ENCODE results near the gene TMEM131.

Gene TMEM131

DNA sequence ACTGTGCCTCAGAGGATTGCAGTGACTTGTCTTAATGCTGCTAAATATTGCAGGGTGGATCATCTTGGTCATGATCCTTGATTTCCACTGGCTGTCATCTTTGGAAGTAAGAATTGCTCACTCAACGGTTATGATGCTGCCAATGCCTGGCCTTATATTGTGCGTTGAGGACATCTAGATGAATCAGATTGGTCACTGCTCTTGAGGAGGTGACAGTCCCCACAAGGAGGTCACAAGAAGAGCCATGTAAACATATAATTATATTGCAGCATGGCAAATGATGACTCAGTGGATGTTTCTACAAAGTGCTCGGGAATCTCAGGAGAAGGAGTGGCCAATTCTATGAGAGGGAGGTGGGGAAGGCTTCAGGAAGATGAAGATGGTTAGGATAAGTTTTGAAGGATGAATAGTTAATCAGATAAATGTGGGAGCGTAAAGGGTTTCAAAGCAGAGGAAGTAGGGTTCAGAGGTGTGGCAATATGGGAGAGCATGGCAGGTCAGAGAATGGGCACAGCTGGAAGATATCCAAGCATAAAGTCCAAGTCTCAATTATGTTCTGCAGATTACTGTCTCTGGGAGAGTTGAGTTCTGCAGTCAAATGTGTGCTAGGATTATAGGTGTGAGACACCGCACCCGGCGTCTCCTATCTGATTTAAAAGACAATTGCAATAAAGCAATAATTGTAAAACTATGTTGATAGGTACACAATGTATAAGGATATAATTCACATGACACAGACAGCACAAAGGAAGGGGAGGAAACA, 21.3 kb upstream of the TMEM131 start:
- no peak for DNase-seq

DNA sequence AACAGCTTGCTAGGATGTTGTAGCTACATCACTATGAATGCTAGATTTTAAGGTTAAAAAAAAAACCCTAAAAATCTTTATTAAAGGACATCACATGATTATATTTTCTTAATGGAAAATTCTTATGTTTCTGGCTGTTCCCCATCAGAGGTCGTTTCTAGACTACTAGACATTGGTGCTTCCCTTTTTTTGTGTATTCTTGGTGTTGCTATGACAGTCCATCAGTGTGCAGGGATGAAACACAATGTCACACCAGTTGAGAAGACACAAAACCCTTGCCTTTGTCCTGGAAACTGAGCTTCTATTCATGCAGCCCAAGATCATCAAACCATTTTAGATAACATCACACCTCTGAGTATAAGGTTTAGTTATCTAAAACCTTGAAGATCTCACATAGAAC, 19.9 kb upstream of the TMEM131 start:
- DNase-seq, result no peak

DNA sequence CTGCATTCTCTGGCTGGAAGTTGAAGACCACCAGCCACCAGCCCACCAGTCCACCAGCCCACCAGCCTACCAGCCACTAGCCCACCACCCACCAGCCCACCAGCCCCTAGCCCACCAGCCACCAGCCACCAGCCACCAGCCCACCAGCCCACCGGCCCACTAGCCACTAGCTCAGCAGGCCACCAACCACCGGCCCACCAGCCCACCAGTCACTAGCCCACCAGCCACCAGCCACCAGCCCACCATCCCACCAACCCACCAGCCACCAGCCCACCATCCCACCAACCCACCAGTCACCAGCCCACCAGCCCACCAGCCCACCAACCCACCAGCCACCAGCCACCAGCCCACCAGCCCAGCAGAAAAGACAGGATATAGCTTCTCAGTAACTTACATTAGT, 18.6 kb upstream of the TMEM131 start:
- DNase-seq, result no peak

DNA sequence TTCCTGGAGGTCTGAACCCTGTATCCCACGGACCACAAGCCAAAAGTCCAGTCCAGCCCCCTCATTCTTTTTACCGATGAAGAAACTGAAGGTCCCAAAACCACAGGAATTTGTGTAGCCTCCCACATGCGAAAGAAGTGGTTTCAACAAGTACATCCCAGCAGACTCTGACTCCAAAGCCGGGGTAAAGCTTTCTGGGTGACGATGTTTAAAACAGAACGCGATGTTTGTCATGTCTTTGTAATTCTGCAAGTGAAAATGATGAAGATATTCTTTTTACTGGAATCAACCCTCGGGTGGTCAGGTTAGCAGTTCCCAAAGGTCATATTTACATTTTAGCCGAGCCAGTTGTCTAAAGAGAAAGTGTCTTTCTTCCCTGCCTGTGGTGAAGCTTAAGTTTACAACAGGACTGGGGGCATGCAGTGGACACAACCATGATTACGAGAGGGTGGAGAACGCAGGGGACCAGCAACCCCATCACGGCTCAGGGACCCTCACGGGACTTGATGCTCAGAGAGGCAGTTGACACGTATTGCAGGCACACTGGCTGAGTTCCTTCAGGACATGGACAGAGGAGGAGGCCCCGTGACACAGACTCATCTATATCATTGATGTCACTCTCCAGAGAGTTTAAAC, 17.8 kb upstream of the TMEM131 start:
- DNase-seq, result no peak

DNA sequence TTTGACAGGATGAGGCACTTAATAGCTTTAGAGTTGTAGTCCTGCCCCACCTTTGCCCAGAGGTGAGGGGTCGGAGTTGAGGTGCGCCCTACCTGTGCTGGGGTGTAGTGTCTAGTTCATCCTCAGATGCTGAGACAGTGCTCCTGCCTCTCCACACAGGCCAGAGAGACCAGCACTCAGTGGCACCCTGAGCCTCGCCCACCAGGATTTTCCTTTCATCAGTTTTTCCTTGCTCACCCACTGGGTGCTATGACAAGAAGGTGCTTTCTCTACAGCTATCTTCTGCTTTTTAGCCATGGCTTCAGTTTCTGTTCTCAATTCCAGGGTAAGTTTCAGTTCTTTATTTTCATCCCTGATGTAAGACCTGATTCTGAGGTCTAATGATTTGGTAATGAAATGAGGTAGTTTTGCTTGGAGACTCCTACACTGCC, 16.8 kb upstream of the TMEM131 start:
- DNase-seq, result no peak

DNA sequence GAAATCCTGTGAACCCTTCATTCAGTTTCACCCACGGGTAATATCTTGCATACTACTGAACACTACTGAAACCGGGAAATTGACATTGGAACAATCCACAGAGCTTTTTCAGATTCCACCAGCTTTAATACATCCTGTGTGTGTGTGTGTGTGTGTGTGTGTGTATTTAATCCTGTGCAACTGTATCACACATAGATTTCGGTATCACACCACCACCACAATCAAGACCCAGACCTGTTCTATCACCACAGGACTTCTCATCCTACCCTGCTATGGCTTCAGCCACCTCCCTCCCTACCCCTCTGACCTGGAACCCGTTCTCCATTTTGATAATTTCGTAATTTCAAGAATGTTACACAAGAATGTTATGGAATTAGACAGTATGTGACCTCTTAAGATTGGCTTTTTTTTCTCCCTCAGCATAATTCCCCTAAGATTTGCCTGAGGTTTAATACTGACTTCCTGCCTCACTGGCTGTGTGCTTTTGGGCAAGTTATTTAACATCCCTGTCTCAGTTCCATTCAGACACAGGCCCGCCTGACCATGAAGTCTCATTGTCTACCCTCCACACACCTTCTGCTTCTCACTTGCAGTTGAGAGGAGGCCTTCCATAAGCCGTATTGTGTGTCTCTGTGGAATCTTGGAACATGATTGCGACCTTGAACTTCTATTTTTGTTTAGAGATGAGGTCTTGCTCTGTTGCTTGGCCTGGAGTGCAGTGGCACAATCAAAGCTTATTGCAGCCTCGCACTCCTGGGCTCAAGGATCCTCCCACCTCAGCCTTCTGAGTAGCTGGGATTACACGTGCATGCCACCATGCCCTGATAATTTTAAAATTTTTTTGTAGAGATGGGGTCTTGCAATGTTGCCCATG, 14.4 kb upstream of the TMEM131 start:
- no peak for DNase-seq

GRCh38 chr2:98008415-98008814, 12.7 kb upstream of the TMEM131 start:
- DNase-seq, result no peak

GRCh38 chr2:98006378-98006777, 10.6 kb upstream of the TMEM131 start:
- DNase-seq, result no peak

DNA sequence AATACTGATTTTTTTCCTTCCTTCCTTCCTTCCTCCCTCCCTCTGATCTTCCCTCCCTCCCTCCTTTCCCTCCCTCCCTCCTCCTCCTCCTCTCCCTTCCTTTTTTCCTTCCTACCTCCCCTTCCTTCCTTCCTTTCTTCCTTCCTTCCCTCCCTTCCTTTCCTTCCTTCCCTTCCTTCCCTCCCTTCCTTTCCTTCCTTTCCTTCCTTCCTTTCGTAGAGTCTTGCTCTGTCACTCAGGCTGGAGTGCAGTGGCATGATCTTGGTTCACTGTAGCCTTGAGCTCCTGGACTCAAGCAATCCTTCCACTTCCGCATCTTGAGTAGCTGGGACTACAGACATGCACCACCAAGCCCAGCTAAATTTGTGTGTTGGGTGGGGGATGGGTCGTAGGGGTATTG, 8.9 kb upstream of the TMEM131 start:
- DNase-seq, result no peak

DNA sequence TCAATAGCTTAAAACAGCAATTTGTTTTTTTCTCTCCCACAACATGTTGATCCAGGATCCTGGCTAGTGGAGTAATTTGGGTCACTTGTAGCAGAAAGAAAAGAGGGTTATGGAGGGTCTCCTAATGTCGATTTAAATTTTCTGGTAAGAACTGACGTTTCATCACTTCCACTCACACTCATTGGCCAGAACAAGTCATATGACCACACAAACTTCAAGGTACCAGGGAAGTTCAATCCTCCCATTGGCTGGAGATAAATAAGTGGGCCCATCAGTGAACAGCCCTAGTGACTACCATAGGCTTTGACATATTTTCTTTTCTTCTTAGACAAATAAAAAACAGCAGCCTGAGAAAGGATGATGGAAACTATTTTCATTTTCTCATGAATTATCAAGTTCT, 8.3 kb upstream of the TMEM131 start:
- no peak for DNase-seq

DNA sequence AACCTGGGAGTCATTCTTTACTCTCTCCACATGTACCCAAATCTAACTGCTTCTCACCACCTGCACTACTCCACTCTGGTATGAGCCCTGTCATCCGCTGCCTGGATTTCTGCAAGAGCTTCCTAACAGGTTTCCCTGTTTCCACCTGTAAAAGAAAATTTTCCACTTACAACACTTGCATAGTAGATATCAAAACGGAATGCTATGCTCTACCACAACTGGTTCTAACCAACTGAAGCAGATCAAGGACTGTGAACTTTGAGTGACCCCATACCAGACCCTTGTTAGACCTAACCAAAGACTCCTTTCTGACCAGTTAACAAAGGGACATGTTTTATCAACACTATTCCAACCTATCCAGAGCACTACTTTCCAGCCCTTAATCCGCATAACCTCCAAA, 3.8 kb upstream of the TMEM131 start:
- no peak for DNase-seq

GRCh38 chr2:97998431-97999005, 2.8 kb upstream of the TMEM131 start:
- no peak for DNase-seq

DNA sequence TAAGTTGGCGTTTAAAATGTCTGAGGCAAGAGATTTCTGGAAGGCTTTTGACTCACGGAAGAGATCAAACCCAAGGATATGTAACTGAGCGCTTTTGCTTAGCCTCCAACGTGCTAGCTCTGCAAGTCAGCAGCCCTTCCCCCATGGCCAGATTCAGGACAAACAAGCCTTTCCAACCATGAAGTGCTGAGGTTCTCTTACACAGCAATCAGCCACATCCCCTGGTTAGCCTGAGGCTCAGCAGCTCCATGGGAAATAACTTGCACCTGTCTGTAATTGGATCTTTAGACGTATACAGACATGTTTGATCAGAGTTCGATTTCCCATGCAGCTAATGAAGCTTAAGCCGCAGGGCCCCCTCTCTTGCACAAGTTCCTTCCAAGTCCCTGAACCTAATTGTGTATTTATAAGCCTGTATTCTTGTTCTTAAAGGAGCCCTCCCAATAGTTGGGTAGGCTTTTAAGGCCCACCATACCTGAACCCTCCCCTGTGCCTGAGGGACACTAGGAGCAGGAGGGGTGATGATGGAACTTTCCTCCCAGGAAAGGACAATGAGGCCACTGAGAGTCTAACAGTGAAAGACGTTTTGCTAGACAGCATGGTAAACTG, 2.1 kb upstream of the TMEM131 start:
- DNase-seq, result no peak

GRCh38 chr2:97996679-97997078, 931 bp upstream of the TMEM131 start:
- DNase-seq, result no peak

- peak; percentile 42 for DNase-seq
Measured at GRCh38 chr2:97995026-97995733, 568 bp downstream of the TMEM131 start.

- DNase-seq, result no peak
Measured at GRCh38 chr2:97994476-97994875, 1.3 kb downstream of the TMEM131 start.

DNA sequence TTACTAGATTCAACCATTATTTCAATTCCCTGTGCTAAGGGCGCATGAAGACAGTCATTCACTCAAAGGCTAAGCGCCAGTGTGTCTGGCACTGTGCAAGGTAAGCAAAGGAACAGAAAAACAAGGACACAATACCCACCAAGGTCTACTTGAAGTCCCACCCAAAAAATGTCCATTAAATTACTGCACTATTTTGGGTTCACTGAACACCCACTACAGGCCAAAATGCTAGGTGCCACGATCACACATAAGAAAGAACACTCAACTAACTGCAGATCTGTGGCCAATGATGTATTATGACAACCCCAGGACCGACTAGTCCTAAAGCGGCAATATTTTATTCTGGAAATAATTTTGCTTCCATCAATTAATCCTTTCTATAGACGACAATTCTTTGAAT, 1.8 kb downstream of the TMEM131 start:
- DNase-seq, result no peak

GRCh38 chr2:97992836-97993825, 2.6 kb downstream of the TMEM131 start:
- DNase-seq, result no peak

DNA sequence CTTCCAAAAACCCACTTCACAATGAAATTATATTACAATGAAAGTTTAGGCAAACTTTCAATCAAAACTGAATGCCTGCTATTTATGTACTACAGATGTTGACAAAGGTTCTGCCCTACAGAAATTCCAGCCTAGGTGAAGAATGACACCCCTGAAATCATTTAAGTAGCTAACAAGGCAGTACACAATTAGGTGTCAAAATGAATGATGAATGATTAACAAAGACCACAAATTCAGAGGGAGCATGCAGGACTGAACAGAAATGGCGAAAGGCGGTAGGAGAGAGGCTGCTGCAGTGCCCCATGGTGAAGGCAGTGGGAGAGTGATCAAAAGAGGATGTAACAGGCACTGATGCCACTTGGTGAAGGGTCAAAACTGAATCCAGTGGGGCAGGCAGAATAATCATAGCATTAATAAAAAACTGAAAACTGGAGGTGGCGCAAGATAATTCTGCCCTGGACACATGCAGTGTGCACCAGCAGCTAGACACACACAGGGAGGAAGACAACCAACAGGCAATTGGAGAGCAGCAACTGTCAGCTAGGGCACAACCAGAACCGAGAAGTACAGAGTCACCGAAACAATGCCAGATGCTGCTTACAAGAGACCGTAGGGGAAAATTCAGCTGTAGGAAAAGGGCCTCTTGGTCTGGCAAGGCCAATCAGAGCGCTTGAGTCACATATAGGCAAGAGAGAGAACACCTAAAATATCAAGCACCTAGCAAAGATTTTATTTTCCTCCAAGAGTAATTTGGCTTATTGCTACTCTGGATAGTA, 4.5 kb downstream of the TMEM131 start:
- DNase-seq, result no peak

DNA sequence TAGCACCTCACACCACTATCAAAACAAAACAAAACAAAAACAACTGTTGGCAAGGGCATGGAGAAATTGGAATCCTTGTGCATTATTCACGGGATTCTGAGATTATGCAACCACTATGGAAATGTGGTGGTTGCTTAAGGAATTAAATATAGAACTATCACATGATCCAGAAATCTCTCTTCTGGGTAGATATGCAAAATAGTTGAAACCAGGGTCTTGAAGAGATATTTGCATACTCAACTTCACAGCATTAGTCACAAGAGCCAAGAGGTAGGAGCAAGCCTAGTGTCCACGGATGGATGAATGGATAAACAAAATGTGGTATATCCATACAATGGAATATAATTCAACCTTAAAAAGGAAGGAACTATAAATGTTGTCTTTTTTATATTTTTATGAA, 7.0 kb downstream of the TMEM131 start:
- no peak for DNase-seq
